Measurements from ENCODE around the gene PPP1R37.
A peak's percentile ranks its signal among the peaks of the same experiment; 100 is the strongest.

Gene PPP1R37

DNA sequence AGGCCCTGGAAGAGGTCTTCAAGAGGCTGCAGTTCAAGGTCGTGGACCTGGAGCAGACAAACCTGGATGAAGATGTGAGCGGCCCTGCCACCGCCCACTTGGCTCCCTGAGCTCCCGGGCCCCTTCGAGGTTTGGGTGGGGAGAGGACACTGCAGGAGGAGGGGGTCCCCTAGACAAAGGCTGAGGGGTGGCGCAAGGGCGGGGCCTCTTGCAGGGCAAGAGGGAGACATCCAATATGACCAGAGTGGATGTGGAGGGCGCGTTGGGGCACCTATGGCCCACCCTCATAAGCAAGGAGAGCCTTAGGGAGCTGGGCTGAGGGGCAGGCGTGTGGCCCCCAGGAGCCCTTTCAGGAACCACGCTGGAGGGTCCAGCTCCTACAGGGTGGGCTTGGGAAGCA is 47.6 kb downstream of the PPP1R37 start:
- DNase-seq: no peak

DNA sequence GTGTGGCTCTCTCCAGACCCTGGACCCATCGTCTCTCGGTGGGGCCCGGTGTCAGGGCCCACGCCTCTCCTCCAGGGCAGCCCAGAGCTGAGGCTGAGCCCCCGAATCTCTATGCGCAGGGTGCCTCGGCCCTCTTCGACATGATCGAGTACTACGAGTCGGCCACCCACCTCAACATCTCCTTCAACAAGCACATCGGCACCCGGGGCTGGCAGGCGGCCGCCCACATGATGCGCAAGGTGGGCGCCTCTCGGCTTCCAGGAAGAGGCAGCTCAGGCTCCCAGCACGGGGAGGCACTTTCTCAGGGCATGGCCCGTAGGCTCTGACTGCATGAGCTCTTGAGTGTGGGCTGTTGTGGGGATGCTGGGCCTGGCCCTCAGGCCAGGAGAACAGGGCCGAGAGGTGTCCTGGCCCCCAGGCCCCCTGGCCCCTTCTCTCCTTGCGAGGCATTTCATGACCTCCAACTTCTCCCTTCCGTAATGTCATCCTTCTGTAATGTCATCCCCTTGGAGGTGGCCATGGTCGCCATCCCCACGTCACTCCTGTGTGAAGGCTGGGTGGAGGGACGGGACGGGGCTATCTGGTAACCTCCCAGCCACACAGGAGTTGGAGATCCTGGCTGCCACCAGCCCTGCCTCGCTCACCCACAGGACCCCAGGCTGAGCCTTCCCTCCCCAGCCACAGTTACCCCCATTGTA is 48.4 kb downstream of the PPP1R37 start:
- DNase-seq: no peak

DNA sequence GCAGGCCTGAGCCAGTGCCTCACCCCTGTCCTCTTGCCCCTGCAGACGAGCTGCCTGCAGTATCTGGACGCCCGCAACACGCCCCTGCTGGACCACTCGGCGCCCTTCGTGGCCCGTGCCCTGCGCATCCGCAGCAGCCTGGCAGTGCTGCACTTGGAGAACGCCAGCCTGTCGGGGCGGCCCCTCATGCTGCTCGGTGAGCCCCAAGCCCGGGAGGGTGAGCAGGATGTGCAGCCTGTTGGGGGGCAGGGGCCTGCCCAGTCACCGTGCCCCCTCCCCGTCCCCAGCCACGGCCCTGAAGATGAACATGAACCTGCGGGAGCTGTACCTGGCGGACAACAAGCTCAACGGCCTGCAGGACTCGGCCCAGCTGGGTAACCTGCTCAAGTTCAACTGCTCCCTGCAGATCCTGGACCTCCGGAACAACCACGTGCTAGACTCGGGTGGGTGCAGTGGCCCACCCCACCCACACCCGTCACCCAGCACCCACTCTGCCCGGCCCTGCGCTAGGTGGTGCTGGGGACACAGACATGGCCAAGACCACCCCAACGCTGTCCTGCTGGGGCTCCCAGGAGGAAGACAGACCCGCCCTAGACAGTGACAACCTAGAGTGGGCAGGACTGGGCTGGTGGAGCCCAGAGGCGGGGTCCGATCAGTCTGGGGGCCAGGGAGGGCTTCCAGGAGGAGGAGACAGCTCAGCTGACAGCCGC is 49.2 kb downstream of the PPP1R37 start:
- no peak for DNase-seq

DNA sequence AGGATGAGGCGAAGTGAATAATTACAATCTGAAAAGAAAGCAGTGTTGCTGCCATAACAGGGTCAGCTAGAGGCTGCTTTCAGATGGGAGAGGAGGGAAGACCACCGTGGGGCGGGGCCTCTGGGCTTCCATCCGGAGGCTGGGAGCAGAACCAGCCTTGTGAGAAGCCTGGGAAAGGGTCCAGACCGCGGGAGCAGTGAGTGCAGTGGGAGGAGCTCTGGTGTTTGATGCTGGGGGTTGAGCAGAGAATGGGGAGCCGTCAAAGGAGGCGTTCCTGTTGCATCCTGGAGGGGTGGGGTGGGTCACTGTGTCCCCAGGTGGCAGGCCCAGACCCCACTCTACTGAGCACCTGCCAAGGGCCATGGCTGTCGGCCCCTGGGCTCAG is 49.7 kb downstream of the PPP1R37 start:
- DNase-seq: no peak

DNA sequence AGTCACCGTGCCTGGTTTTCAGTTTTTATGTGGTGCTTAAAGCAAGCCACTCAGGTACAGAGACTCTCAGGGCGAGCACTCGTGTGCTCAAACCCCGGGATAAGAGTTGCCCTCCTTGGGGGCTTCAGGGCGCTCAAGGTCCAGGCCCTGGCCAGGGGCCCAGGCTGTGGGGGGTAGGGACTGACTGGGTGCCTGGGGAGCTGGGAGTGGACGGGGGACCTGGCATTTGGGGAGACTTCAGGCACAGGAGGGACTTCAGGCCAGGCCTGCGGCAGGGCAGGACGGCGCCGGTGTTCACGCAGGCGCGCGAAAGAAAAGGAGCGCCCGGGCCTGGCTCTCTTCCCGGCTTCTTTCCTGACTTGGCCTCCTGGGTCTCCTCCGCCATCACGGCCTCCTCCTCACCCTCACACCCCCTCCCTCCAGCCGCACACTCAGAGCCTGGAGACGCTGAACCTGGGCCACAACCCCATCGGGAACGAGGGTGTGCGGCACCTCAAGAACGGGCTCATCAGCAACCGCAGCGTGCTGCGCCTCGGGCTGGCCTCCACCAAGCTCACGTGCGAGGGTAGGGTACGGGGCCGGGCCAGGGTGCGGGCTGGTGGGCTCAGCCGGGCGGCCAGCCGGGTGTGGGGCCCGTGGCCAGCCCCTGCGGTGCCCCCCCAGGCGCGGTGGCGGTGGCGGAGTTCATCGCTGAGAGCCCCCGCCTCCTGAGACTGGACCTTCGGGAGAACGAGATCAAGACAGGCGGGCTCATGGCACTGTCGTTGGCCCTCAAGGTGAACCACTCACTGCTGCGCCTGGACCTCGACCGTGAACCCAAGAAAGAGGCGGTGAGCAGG is 51.7 kb downstream of the PPP1R37 start:
- DNase-seq: no peak

DNA sequence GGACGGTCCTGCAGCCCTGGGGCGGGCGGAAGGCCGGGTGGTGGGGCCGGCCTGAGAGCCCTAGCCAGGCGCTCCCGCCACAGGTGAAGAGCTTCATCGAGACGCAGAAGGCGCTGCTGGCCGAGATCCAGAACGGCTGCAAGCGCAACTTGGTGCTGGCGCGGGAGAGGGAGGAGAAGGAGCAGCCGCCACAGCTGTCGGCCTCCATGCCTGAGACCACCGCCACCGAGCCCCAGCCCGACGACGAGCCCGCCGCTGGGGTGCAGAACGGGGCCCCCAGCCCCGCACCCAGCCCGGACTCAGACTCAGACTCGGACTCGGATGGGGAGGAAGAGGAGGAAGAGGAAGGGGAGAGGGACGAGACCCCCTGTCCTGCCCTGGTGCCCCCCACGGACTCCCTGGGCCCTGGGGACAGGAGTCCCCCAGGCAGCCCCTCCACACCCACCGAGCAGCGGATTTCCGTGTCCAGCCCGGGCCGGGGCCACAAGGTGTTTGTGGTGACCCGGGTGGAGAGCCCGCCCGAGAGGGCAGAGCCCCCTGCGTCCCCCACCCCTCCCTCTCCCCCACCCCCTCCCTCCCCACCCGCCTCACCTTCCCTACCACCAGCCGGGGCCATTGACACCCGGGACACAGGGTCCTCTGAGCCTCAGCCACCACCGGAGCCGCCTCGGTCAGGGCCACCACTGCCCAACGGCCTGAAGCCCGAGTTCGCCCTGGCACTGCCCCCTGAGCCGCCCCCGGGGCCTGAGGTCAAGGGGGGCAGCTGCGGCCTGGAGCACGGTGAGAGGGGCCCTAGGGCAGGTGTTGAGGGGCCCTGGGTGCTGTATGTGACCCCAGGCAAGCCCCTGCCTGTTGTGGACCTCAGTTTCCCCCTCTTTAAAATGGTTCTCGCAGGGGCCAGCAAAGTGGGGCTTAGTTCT is 52.6 kb downstream of the PPP1R37 start:
- DNase-seq: no peak

DNA sequence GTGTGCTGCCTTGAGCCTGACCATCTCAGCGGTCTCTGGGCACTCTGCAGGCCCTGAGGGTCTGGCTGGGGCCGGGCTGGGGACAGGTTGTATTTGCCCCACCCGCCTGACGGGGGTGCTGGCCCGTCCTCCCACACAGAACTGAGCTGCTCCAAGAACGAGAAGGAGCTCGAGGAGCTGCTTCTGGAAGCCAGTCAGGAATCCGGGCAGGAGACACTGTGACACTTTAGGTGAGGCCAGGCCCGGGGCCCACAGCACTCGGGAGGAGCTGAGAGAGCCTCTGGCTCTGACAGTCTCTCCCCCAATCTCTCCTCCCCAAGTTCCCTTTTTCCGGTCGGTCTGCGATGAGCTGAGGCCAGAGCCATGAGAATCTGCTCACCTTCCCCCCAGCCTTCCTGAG is 53.3 kb downstream of the PPP1R37 start:
- no peak for DNase-seq

DNA sequence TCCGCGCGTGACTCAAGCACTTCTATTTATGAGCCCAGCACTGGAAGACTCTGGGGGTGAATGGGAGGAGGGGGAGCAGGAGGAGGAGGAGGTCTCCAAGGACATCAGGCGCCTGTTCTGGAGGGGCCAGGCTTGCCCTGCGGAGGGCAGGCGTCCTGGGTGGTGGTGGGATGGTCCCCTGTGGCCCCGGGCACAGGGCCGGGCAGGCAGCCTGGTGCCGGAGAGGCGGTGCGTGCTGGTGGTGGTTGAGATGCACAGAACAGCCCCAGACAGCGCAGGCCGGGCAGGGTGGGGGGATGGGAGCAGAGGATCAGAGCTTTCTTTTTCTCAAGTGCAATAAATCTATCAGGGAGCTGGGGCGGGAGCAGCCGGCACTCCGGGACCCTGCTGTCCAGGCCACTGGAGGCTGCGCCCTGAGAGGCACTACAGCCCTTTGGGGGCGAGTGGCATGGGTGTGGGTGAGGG is 53.8 kb downstream of the PPP1R37 start:
- DNase-seq: no peak

DNA sequence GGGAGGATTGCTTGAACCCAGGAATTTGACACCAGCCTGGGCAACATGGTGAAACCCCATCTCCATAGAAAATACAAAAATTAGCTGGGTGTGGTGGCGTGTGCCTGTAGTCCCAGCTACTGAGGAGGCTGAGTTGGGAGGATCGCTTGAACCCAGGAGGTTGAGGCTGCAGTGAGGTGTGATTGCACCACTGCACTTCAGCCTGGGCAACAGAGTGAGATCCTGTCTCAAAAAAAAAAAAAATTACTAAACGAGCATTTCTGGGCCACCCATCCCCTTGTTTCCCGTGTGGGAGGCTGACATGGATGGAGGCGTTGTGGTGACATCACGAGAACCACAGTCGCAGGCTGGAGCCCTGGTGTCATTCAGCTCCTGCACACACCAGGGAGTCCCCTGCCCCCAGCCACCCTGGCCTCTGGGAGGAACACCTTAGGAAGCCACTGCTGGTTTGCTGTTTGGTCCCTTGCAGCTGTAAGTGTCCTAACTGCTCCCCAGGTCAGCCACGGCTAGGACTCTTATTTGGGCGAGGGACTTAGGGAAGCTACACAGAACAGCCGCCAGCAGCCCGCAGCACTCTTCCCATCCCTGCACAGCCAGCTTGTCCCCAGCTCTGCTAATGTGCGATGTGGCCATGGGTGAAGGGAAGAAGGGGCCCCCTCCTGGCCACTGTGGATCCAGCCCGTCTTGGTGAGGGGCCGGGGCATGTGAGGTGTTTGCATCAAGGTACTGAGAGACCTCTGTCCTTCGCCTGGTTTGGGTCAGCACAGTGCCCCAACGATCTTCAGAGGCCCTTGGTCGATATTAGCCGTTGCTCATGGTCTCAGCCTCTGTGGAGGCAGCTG is 55.1 kb downstream of the PPP1R37 start:
- no peak for DNase-seq

DNA sequence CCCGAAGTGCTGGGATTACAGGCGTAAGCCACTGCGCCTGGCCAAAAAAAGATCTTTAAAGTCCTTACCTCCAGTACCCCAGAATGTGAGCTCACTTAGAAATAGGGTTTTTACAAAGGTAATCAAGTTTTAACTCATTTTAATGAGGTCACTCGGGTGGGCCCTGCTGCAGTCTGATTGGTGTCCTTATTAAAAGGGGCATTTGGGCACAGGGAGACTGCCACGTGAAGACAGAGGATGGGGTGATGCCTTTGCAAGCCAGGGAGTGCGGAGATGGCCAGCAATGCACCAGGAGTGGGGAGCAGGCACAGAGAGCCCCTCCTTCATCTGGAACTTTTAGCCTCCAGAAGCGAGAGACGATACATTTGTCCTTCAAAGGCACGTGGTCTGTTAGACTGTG is 56.1 kb downstream of the PPP1R37 start:
- no peak for DNase-seq

DNA sequence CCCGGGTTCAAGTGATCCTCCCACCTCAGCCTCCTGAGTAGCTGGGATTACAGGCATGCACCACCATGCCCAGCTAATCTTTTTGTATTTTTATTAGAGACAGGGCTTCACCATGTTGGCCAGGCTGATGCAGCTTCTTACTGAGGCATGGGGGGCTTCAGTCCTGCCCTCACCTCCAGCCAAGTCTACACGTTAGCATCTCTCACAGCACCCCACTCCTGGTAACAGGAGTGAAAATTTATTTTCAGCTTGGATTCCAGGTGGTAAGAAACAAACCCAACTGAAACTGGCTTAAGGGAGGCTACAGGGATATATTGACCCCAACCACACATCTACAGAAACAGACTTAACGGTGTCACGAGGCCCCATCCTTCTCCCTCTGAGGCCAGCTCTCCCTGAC is 57.2 kb downstream of the PPP1R37 start:
- DNase-seq: no peak

DNA sequence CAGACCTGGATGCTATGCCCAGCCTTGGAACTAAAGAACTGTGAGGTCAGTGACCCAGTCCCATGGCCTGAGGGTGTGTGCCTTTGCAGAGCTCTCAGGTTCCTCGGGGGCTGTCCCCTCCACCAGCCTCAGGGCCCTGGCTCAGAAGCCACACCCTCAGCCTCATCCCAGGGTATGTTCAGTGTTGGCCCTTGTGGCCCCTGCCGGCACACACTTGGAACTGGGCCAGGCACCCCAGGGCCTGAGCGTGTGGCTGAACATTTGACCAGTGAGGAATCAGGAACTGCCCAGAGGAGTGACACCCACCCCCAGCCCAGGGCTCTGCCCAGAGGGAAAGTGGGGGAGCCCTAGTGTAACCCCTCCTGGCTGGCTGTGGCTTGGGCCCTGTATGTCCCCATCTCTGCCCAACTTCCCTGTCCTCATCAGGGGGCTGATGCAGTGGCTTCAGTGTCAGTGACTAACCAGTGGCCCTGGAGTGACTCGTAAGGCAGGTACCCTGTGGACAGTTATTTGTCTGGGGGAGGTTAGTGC is 57.8 kb downstream of the PPP1R37 start:
- DNase-seq: no peak

DNA sequence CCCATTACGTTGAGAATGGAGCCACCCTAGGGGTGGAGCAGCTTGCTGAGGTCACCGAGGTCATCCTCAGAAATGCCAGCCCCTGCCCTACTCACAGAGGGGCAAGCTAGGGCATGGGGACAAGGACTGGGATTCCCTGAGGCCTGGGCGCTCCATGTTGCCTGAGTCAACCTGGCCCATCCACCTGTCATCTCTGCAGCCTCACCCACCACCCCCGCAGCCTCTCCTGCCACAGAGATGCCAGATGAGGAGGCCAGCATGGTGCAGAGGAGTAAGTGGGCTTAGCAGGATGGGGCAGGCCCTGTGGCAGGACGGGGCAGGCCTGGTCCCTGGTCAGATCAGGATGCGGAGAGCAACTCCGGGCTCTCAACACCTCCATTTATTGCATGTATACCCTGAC is 58.3 kb downstream of the PPP1R37 start:
- no peak for DNase-seq

DNA sequence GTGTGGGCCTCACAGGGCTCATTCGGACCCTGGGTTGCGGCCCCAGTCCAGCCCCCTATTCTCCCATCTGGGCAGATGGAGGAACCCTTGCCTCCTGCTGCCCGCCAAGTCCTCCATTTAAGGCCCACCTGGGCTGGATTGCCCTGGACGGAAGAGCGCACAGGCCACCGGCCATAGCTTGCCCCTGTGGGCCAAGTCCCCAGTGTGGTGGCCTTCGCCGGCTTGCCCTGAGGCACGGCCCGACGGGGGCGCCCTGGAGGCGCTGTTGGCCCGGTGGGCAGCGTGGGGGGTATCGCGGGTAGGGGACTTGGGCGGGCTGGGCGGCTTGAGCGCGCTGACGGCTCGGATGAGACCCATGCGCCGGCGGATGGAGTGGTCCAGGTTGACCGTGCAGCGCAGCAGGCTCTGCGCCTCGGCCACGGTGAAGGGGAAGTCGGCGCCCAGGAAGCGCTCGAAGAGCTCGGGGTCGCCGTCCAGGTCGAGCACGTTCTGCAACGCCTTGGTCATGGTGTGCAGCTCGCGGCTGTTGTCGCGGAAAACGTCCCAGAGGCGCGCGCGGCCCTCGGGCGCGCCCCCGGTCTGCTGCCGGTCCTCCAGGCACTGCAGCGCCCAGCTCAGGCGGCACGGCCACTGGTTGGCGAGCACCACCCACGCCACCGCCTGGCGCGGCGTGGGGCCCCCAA is 59.0 kb downstream of the PPP1R37 start:
- no peak for DNase-seq

DNA sequence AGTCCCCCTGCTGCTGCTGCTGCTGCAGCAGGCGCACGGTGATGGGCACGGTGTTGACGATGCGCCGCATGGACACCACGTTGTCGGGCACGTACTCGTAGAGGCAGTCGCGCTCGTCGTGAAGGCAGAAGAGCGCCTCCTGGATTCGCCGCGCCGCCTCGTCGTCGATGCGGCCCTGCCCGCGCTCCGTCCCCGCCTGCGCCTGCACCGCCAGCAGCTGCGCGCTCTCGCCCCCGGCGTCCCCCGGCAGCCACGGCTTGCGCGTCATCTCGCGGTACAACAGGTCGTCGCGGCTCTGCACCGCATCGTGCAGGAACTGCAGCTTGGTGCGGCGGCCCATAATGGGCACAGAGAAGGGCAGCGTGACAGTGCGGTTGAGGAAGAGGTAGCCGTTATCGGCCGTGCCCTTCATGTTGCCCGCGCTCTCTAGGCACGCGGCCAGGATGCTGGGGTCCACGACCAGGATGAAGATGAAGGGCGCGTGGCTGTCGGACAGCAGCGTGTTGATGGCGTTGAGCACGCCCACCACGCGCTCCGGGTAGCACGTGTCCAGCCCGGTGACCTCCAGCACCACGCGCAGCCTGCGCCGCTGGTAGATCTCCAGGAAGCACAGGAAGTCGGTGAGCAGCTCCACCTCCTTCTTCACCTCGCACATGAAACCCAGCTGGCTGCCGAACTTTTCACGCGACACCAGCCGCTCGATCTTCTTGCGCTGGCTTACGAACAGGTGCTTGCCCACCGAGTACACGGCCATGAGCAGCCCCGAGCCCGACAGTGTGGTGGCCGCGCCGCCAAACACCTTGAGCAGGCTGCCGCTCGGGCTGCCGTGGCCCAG is 59.7 kb downstream of the PPP1R37 start:
- peak; percentile 33 to 42 for DNase-seq

DNA sequence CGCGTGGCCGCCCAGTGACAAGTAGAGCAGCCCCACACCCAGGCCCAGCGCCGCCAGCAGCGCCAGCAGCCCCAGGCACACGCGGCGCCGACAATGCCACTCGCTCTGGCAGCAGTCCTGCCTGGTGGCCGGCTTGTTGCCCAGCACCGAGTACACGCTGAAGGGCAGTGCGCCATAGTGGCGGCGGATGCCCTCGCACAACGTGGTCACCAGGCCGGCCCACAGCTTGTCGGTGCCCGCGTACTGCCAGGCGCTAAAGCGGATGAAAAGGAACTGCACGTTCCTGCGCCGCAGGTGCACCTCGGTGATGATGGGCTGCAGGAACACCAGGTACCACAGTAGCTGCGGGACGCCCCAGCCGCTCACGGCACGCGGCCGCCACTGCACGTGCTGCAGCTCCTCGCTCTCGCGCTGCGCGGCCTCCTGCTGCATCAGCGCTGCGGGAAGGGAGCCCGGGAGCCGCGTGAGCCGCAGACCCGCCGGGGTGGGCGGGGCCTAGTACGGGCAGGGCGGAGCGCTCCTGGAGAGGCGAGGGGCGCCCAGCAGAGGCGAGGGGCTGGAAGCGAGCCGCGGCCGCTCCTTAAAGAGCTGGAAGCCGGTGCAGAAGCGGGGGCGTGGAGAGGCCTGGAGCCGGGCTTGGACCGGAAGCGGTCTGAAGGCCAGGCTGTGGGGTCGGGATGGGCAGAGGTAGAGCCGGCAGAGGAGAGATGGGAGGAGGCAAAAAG is 60.5 kb downstream of the PPP1R37 start:
- peak; percentile 31 to 34 for DNase-seq

DNA sequence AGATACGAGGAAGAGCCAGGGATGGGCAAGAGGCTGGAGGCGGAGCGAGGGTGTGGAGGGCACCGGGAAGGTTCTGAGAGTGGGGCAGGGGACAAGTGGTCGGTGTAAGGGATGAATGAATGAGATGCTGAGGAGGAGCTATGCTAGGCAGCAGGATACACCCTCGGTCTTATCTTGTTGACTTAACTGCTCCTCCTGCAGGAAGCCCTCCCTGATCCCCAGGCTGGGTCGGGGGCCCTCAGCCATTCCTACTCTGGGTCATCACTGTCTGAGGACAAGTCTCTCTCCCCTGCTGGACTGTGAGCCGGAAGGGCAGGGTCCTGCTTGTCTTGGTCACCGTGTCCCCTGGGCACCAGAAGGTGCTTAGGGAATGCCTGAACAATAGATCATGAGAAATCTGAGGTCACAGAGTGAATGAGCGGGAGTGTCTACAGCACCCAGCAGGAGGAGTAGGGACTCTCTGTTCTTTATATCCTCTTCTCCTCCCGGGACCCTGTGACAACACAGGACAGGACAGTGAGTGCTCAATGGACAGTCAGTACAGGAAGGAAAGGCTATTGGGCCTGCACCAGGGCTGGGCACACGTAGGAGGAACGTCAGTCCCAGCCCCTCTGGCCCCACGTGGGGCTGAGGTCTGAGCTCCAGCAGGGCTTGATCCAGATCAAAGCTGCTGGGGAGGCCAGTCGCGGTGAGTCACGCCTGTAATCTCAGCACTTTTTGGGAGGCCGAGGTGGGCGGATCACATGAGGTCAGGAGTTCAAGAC is 61.3 kb downstream of the PPP1R37 start:
- no peak for DNase-seq

DNA sequence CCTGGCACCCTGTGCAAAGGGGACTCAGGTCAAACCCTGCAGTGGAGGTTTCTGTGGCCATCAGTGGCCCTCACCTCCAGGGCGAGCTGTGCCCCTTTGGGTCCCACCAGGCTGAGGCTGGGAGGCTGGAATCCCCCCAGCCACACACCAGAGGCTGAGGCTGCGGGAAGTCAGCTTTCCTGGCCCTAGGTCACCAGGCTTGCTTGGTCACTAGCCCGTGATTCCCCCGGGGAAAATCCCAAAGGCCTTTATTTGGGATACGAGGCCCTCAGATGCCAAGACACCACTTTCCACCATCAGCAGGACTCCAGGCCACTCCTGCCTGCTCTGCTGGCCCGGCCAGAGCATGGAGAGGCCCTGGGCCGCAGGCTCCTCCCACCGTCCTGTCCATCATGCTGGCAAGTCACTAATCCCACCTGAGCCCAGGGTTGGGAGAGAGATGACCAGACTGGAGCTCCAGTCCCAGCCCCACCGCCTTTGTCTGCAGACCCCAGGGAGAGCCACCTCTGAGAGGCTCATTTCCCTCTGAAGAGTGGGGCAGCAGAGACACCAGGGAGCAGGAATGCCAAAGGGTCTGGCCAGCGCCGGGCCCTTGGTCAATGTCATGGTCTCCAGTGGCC is 63.1 kb downstream of the PPP1R37 start:
- no peak for DNase-seq
